HUDEP-2 (cell line): ENCODE results near the gene CDH4.

Experiments used
- DNase-seq, 76 experiments: peaks; one replicate each; lab custom pipeline; 2025; ENCODE audit not compliant: unreplicated experiment in 76 of 76; lab: John Stamatoyannopoulos, UW

Gene CDH4

DNA sequence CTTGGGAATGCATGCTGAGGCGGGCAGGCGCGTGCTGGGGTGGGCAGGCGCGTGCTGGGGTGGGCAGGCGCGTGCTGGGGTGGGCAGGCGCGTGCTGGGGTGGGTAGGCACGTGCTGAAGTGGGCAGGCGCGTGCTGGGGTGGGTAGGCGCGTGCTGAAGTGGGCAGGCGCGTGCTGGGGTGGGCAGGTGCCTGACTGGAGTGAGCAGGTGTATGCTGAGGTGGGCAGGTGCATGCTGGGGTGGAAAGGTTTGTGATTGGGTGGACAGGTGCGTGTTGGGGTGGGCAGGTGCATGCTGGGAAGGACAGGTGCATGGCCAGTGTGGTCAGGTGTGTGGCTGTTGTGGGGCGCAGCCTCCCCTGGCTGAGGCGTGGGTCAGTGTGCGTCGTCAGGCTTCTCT, 404.1 kb downstream of the CDH4 start:
- no peak for DNase-seq

DNA sequence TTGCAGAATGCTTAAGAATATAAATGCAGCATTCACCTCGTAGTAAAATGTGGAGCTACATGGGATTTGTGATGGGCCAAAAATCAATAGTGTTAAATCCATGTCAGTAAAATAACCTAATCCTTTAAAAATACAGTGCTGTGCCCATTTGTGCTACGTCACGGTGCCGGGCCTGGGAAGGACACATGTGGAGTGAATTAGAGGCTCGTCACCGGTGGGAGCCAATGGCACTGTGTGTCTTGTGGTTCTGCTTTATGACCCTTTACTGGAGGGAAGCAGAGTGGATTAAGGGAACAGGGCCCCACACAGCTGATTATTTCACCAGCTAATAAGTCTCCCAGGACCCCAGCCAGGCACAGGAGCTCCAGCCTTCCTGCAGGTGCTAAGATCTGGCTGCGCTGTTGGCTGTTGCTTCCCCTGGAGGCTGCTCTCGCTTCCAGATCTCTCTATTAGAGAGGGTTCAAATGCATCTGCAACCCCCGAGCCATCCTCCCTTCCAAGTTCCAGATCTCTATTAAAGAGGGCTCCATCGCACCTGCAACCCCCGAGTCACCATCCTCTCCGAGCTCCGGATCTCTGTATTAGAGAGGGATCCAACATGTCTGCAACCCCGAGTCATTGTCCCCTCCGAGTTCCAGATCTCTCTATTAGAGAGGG, 405.8 kb downstream of the CDH4 start:
- DNase-seq = no peak

- no peak for DNase-seq
These were observed 406.5 kb downstream of the CDH4 start for GRCh38 chr20:61658563-61658962.

- DNase-seq = no peak
These were observed 407.4 kb downstream of the CDH4 start for GRCh38 chr20:61659246-61659993.

GRCh38 chr20:61659994-61660346, 407.9 kb downstream of the CDH4 start:
- DNase-seq = no peak

DNA sequence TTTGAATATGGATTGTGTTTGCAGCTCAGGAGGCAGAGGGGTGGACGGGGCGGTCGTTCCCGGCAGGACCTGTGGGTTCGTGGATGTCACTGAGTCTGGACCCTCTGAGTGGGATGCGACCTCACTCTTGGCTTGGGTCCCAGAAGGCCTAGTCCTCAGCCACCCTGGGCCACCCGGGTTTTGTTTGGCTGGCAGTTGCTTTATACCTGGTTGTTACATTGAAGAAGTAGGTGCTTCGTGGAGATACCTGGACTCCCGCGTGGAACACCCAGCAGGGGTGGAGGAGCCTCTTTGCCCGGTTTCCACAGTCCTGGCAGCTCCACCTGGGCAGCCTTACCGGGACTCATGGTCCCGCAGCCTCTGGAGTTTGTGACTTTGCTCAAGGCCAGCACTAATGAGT, 408.5 kb downstream of the CDH4 start:
- no peak for DNase-seq

DNA sequence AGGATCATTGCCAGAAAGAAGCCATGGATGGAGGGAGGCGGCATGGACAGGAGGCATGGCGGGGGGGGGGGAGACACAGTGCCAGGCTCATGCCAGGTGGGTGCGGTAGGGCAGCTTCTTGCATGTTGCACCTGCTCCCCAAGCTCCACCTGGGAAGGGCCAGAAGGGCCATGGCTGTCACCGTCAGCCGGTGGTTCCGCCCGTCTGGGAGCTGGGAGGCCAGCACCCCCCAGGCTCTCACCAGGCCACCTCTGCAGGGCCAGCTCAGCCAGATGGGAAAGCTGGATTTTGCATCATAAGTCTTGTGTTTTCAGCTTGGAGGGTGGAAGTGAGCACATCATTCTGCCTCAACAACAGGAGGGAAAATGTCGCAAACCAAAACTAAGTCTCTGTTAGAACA, 409.0 kb downstream of the CDH4 start:
- DNase-seq = no peak

GRCh38 chr20:61661583-61661982, 409.5 kb downstream of the CDH4 start:
- no peak for DNase-seq

DNA sequence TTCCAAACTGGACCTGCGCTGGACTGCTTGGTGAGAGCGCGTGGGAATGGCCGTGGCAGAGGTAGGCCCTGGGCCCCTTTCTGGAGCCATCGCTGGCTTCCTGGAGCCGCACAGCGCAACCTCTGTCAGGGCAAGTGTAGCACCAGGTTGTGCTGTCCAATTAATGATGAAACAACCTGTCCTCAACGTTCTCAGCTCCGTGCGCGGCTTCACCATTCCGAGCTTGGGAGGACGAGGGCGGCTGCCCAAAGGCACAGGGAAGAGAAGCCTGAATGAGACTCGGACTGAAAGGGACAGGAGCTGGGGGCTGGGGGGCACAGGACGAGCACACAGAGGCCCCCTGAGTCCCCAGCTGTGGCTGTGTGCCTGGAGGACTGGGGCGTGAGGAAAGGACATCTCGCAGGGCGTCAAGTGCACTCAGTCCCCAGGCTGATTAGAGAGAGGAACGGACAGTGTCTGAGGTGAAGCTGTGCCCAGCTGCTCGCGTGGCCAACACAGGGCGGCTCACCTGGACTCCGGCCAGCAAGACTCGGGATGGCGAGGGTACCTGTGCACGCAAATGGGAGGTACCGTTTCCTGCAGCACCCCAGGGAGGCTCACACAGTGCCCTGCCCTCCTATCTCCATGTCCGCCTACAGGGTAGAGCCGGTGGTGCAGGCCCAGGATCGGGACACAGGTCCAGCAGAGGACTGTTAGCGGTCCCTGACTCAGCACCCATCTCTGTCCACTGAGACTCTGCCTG, 410.3 kb downstream of the CDH4 start:
- DNase-seq = peak in 2 of 76 experiments; percentile 2 to 10

- DNase-seq = no peak
These were observed 410.9 kb downstream of the CDH4 start for GRCh38 chr20:61662968-61663331.

DNA sequence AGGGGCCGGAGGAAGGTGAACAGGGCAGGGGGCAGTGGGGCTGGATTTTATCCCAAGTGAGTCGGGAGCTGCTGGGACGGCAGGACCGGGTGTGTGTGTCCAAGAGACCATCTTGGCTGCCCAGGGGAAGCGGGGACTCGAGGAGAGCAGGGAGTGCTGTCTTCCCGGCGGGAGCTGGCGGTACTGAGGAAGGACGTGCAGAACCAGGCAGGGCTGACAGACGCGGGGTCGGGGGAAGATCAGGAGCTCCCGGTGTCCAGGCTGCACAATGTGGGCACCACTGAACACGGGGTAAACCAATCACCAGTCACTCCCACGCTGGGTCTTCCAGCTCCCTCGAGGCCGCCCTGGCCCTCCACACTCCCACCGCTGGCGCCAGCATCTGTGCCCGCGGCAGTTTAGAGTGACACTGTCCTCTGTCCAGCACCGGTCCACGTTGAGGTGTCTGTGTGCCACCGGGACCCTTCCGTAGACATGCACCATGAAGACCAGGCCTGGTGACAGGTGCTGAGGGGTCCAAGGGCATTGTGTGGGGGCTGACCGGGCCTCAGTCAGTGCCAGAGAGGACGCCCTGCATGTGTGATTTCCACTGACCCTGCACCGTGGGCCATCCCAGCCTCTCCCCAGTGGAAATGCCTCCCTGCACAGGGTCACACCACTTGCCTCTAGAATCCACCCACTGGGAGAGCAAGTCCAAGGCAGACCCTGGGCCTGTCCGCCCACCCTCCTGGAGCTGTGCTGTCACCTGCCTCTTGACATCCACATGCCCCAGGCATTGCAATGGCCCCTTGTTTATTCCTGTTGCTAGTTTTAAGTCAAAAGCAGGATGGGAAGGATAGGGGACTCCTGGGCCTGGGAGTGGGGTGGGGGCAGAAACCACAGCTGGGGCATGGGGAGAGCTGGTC, 411.7 kb downstream of the CDH4 start:
- no peak for DNase-seq

DNA sequence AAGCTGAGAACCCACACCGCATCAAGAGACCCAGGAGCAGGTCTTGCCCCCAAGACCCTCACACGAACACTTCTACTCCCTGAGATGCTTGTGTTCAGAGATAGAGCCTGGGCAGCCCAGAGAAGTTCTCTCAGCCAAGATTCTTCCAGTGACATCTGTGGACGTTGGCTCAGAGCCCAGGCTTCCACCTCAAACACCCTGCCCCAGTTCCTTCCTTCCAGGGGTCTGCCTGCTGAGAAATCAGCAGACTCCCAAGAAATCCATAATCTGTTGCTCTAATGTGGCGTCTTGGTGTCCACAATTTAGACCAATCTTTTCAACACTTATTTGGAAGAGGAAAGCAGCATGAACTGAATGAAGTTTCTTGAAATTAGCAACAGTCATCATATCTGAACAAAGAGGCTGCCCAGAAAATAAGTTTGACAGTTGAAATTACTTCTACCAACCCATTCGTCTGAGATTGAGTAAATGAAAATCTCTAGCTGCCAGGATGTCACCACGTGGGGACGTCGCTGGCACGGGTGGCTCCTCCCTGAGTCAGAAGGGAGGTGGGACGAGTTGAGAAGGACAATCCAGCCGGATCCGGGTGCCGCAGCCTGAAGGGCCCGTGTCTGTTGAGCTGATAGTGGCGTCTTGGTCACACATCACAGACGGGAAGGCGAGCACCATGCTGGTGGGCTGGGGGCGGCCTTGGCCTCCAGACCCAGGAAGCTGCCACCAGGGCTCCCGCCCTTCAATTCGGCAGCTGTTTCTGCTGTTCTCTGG, 412.7 kb downstream of the CDH4 start:
- DNase-seq = no peak

GRCh38 chr20:61665528-61666470, 413.7 kb downstream of the CDH4 start:
- no peak for DNase-seq

DNA sequence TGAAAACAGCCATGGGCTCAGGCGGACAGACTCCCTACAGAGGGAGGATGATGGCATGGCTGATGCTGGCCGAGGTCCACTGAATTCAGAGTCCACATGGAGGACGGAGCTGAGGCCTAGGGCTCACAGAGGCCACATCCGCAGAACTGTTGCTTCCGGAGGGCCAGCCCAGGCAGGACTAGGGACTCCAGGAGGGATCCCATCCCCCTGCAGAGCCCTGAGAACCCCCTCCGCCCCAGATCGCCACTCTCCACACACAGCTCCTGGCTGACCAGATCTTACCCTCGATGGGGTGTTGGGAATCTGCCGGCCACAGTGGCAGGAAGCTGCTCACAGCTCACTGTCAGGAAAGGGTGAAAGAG, 414.4 kb downstream of the CDH4 start:
- DNase-seq = no peak

GRCh38 chr20:61667056-61667792, 415.2 kb downstream of the CDH4 start:
- no peak for DNase-seq

- no peak for DNase-seq
These were observed 416.1 kb downstream of the CDH4 start for GRCh38 chr20:61668065-61668650.

- no peak for DNase-seq
These were observed 416.9 kb downstream of the CDH4 start for GRCh38 chr20:61668771-61669503.
